Smooth muscle cell (in vitro differentiated cells): ENCODE results near the gene POLR1G. TPM values are rescaled to one million over a fixed set of nuclear protein-coding genes. Genes with fewer than 3 reads are reported as not detected.

ENCODE experiments used
- DNase-seq: peaks from one replicate; lab custom pipeline; 2025; ENCODE audit not compliant: unreplicated experiment; lab: John Stamatoyannopoulos, UW
- H2AFZ ChIP-seq: fragments of 200-600 bp; sonication (generic); 2 replicates; pipeline ENCODE4 v1.6.0; 2016; ENCODE audit warnings: antibody characterized with exemption, low read depth, mild to moderate bottlenecking
- H3F3A ChIP-seq: fragments of 200-600 bp; sonication (generic); 2 replicates; pipeline ENCODE4 v1.6.0; 2017; ENCODE audit warnings: antibody characterized with exemption, low read depth
- H3K27ac ChIP-seq: fragments of 200-600 bp; sonication (generic); 2 replicates; pipeline ENCODE4 v1.5.1; 2016; ENCODE audit warnings: low read depth, mild to moderate bottlenecking
- H3K27me3 ChIP-seq: fragments of 200-600 bp; sonication (generic); 2 replicates; pipeline ENCODE4 v1.6.1; 2016; ENCODE audit warnings: low read depth, mild to moderate bottlenecking
- H3K36me3 ChIP-seq: fragments of 200-600 bp; sonication (generic); 2 replicates; pipeline ENCODE4 v1.5.1; 2016; ENCODE audit warnings: low read depth
- H3K4me1 ChIP-seq: fragments of 200-600 bp; sonication (generic); 2 replicates; pipeline ENCODE4 v1.5.1; 2016; ENCODE audit warnings: low read depth
- H3K4me2 ChIP-seq: fragments of 200-600 bp; sonication (generic); 2 replicates; pipeline ENCODE4 v1.6.0; 2016; ENCODE audit warnings: mild to moderate bottlenecking
- H3K4me3 ChIP-seq: fragments of 200-600 bp; sonication (generic); 2 replicates; pipeline ENCODE4 v1.5.1; 2016; ENCODE audit warnings: mild to moderate bottlenecking
- H3K79me2 ChIP-seq: fragments of 200-600 bp; sonication (generic); 2 replicates; pipeline ENCODE4 v1.6.0; 2016; ENCODE audit warnings: low read depth, mild to moderate bottlenecking
- H3K9ac ChIP-seq: fragments of 200-600 bp; sonication (generic); 2 replicates; pipeline ENCODE4 v1.6.0; 2016; ENCODE audit warnings: low read depth
- H3K9me3 ChIP-seq: fragments of 200-600 bp; sonication (generic); replicated peaks from 2 replicates; pipeline ENCODE4 v1.5.1; 2016; ENCODE audit warnings: low read depth
- H4K20me1 ChIP-seq: fragments of 200-600 bp; sonication (generic); 2 replicates; pipeline ENCODE4 v1.6.0; 2016; ENCODE audit warnings: low read depth
- WGBS: methylation state at CpG from one replicate; pipeline ENCODE4 v1.1.7; 2016; ENCODE audit warnings: low lambda C conversion rate; 5-methylcytosine and 5-hydroxymethylcytosine counted together
- polyA plus RNA-seq: library from polyadenylated mRNA; unstranded; fragments of >200 nt; fragmentation: Nextera tagmentation; extraction: Ambion mirVana; gene quantifications from 2 replicates; pipeline ENCODE4 v1.2.1, GENCODE V29; 2016
- total RNA-seq: library from RNA; depleted of rRNA; stranded (reverse); fragments of >200 nt; gene quantifications from 2 replicates; pipeline ENCODE4 v1.2.3, GENCODE V29; 2014
- TF ChIP-seq, protein P1 (sequence below): fragments of 200-600 bp; sonication (generic); IDR thresholded peaks from 2 replicates; pipeline ENCODE4 v1.5.1; 2017; ENCODE audit warnings: borderline replicate concordance, mild to moderate bottlenecking, antibody characterized with exemption; ENCODE audit not compliant: insufficient read depth, poor library complexity, severe bottlenecking

POLR1G gene
- total and polyA plus RNA-seq, 2 experiments from 2014 or later, result 1.6 to 2.7 TPM

- Histone ChIP-seq H4K20me1 (no peaks in the 10 kb centered on the region), H3K4me3 (peak overlapping the region; percentile 64), H3K9ac (peak overlapping the region; percentile 99), H3F3A (peaks cover 33% of the 10 kb centered on the region), H3K79me2 (no peaks in the 10 kb centered on the region), H3K27me3 (no peaks in the 10 kb centered on the region), H3K4me2 (peak overlapping the region; percentile 96), H3K36me3 (no peaks in the 10 kb centered on the region), H3K27ac (peak overlapping the region; percentile 99), H3K4me1 (peaks cover 5% of the 10 kb centered on the region), H2AFZ (no peak overlapping the region), H3K9me3 (no peaks in the 10 kb centered on the region)
- 1% methylated on average over 45 of the region's 49 CpGs for WGBS
- peak; percentile 96 for DNase-seq
- TF ChIP-seq, protein P1, sequence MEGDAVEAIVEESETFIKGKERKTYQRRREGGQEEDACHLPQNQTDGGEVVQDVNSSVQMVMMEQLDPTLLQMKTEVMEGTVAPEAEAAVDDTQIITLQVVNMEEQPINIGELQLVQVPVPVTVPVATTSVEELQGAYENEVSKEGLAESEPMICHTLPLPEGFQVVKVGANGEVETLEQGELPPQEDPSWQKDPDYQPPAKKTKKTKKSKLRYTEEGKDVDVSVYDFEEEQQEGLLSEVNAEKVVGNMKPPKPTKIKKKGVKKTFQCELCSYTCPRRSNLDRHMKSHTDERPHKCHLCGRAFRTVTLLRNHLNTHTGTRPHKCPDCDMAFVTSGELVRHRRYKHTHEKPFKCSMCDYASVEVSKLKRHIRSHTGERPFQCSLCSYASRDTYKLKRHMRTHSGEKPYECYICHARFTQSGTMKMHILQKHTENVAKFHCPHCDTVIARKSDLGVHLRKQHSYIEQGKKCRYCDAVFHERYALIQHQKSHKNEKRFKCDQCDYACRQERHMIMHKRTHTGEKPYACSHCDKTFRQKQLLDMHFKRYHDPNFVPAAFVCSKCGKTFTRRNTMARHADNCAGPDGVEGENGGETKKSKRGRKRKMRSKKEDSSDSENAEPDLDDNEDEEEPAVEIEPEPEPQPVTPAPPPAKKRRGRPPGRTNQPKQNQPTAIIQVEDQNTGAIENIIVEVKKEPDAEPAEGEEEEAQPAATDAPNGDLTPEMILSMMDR, result no peak
These were observed 37.2 kb downstream of the POLR1G start for GRCh38 chr19:45443462-45444317.

DNA sequence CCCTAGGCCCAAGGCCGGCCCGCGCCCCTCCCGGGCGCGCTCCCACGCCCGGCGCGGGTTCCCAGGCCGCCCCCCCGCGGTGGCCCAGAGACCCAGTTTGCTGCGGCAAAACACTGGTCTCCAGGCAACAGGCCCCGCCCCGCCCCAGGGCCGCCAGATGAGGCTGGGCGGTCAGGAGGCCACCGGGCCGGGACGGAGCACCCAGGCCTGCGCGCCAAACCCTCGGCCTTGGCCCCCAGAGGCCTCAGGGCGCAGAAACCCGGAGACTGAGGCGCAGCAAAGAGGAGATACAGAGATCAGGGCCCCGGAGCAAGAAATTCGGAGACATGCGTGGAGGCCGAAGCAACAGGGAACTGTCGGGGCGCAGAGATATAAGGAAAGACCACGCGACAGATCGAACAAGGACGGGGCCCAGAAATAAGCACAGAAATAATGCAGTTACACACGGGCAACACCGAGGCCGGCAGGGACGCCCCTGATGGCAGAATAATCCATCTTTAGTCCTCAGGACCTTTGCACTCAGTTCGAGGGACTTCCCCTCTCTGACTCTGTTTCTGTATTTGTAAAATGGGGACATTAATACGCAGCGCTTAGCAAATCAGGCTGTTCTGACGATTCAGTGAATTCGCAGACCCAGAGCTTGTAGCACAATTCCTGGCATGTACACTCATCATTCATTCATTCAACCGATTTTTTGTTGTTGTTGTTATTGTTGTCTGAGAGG is 38.0 kb downstream of the POLR1G start:
- H3K4me3 ChIP-seq, result peak overlapping the region; percentile 64
- no peaks in the 10 kb centered on the region for H3K36me3 ChIP-seq
- no peaks in the 10 kb centered on the region for H3K79me2 ChIP-seq
- no peaks in the 10 kb centered on the region for H3K9me3 ChIP-seq
- peak overlapping the region; percentile 99 for H3K9ac ChIP-seq
- no peaks in the 10 kb centered on the region for H3K27me3 ChIP-seq
- no peak overlapping the region for H2AFZ ChIP-seq
- no peaks in the 10 kb centered on the region for H4K20me1 ChIP-seq
- peaks cover 5% of the 10 kb centered on the region for H3K4me1 ChIP-seq
- TF ChIP-seq, protein P1, result no peak
- 22% methylated on average over 39 of the region's 47 CpGs for WGBS
- H3K27ac ChIP-seq, result peak overlapping the region; percentile 99
- peak overlapping the region; percentile 96 for H3K4me2 ChIP-seq
- H3F3A ChIP-seq, result peaks cover 27% of the 10 kb centered on the region
- DNase-seq, result peak; percentile 75

- H3K36me3 ChIP-seq, result no peaks in the 10 kb centered on the region
- H3K9ac ChIP-seq, result no peak overlapping the region
- H3K27ac ChIP-seq, result peak overlapping the region; percentile 99
- H3K79me2 ChIP-seq, result no peaks in the 10 kb centered on the region
- TF ChIP-seq, protein P1, result no peak
- no peak for DNase-seq
- H3K4me1 ChIP-seq, result peaks cover 8% of the 10 kb centered on the region
- peaks cover 25% of the 10 kb centered on the region for H3F3A ChIP-seq
- no peak overlapping the region for H3K4me3 ChIP-seq
- H2AFZ ChIP-seq, result no peak overlapping the region
- no peaks in the 10 kb centered on the region for H3K9me3 ChIP-seq
- no peaks in the 10 kb centered on the region for H4K20me1 ChIP-seq
- 94% methylated on average over 4 of the region's 4 CpGs for WGBS
- H3K27me3 ChIP-seq, result no peaks in the 10 kb centered on the region
- no peak overlapping the region for H3K4me2 ChIP-seq
These were observed 38.7 kb downstream of the POLR1G start for GRCh38 chr19:45445139-45445538.
